GM12878 (cell line): ENCODE measurements around the gene CTNNA2. TPM values are rescaled to one million over a fixed set of nuclear protein-coding genes. Genes with fewer than 3 reads are reported as not detected.

Experiments used
- ATAC-seq: fragments of 200-7000 bp; cut with Tn5 transposase; 3 replicates; pipeline ENCODE4 v1.9.1; 2020; ENCODE audit warnings: mild to moderate bottlenecking, moderate library complexity
- BruUV-seq: library from RNA; stranded (reverse); fragments of 400-500 nt; replicated peaks from 2 replicates; lab custom pipeline; 2021; lab: Mats Ljungman, UMichigan
- CTCF ChIA-PET: fragments of 300-600 bp; sonication (Branson Sonifier 250); formaldehyde crosslinking; extraction: SDS; loops from one replicate; lab custom pipeline; 2021; ENCODE audit warnings: inconsistent platforms; lab: Yijun Ruan, JAX
- POLR2A ChIA-PET: fragments of 350-600 bp; formaldehyde crosslinking; extraction: SDS; loops from one replicate; lab custom pipeline; 2021; ENCODE audit warnings: inconsistent platforms; lab: Charles Lee
- RAD21 ChIA-PET: fragments of 300-600 bp; sonication (Branson Sonifier 250); formaldehyde crosslinking; loops from one replicate; lab custom pipeline; 2023; ENCODE audit warnings: antibody characterized with exemption; ENCODE audit not compliant: unreplicated experiment; lab: Charles Lee
- SMC1A ChIA-PET: fragments of 300-600 bp; sonication (Branson Sonifier 250); formaldehyde crosslinking; loops from one replicate; lab custom pipeline; 2023; ENCODE audit not compliant: unreplicated experiment, uncharacterized antibody; lab: Charles Lee
- DNase-seq: peaks from one replicate; pipeline ENCODE4 v3.0.0-alpha.2; 2011; ENCODE audit warnings: low read depth, low spot score
- FAIRE-seq: peaks from 3 replicates; lab custom pipeline; 2011; peaks lifted over from hg19 to GRCh38; lab: Jason Lieb, UNC
- H2AFZ ChIP-seq: 2 replicates; pipeline ENCODE4 v1.6.0; 2011; ENCODE audit warnings: low read depth, low read length, control low read depth; ENCODE audit not compliant: control insufficient read depth
- H3K27ac ChIP-seq: 2 replicates; pipeline ENCODE4 v1.5.1; 2011; ENCODE audit warnings: control low read depth; ENCODE audit not compliant: control insufficient read depth, insufficient read depth
- H3K27me3 ChIP-seq, 2 experiments: replicated peaks in 1 of 2; 2 replicates each; pipeline versions ENCODE4 v1.6.0 to v1.6.1; 2011; ENCODE audit warnings: low read length in 1 of 2; ENCODE audit not compliant: control insufficient read depth in 2 of 2, insufficient read depth in 2 of 2
- H3K36me3 ChIP-seq, 2 experiments: 2 replicates each; pipeline ENCODE4 v1.5.1; 2011; ENCODE audit warnings: low read length in 1 of 2; ENCODE audit not compliant: control insufficient read depth in 2 of 2, insufficient read depth in 2 of 2
- H3K4me1 ChIP-seq: 2 replicates; pipeline ENCODE4 v1.6.1; 2011; ENCODE audit warnings: mild to moderate bottlenecking, low read length, moderate library complexity, mixed read lengths; ENCODE audit not compliant: control insufficient read depth, insufficient read depth
- H3K4me2 ChIP-seq: 2 replicates; pipeline ENCODE4 v1.6.0; 2011; ENCODE audit warnings: control low read depth; ENCODE audit not compliant: control insufficient read depth, insufficient read depth
- H3K4me3 ChIP-seq: fragments of 200-600 bp; sonication (generic); 2 replicates; pipeline ENCODE4 v1.5.1; 2016
- H3K79me2 ChIP-seq: 2 replicates; pipeline ENCODE4 v1.6.0; 2011; ENCODE audit warnings: low read length; ENCODE audit not compliant: control insufficient read depth, insufficient read depth
- H3K9ac ChIP-seq: 2 replicates; pipeline ENCODE4 v1.8.0; 2011; ENCODE audit warnings: low read length, control low read depth, mixed read lengths; ENCODE audit not compliant: control insufficient read depth, insufficient read depth
- H3K9me3 ChIP-seq: replicated peaks from 3 replicates; pipeline ENCODE4 v1.5.1; 2011; ENCODE audit warnings: mild to moderate bottlenecking, low read length; ENCODE audit not compliant: control insufficient read depth, insufficient read depth
- H4K20me1 ChIP-seq: 2 replicates; pipeline ENCODE4 v1.6.0; 2011; ENCODE audit not compliant: control insufficient read depth, insufficient read depth
- KDM1A ChIP-seq: fragments of 200-600 bp; sonication (generic); IDR thresholded peaks from 2 replicates; pipeline ENCODE4 v1.6.1; 2016; ENCODE audit warnings: borderline replicate concordance
- MEF2B ChIP-seq: fragments of 450-650 bp; IDR thresholded peaks from 2 replicates; pipeline ENCODE4 v1.6.1; 2018; ENCODE audit warnings: mild to moderate bottlenecking, moderate library complexity; ENCODE audit not compliant: partially characterized antibody, poor library complexity, severe bottlenecking
- NFXL1 ChIP-seq: fragments of 450-650 bp; IDR thresholded peaks from 2 replicates; pipeline ENCODE4 v1.6.1; 2017; ENCODE audit warnings: antibody characterized with exemption, mild to moderate bottlenecking, borderline replicate concordance
- RBBP5 ChIP-seq: fragments of 200-600 bp; sonication (generic); conservative IDR thresholded peaks from 2 replicates; pipeline ENCODE4 v1.6.1; 2016
- RELA ChIP-seq: fragments of 450-650 bp; IDR thresholded peaks from 2 replicates; pipeline ENCODE4 v1.8.0; 2014; ENCODE audit warnings: borderline replicate concordance; ENCODE audit not compliant: partially characterized antibody
- RELB ChIP-seq: fragments of 450-650 bp; IDR thresholded peaks from 2 replicates; pipeline ENCODE4 v1.6.1; 2017; ENCODE audit warnings: low read depth, mild to moderate bottlenecking, moderate library complexity
- SRF ChIP-seq, 2 experiments: IDR thresholded peaks; 2 replicates each; pipeline ENCODE4 v1.6.1; 2011; ENCODE audit warnings: low read depth in 2 of 2, low read length in 2 of 2, mild to moderate bottlenecking in 1 of 2, moderate library complexity in 1 of 2
- WGBS: methylation state at CpG from one replicate; pipeline ENCODE4 v1.1.6; 2016; ENCODE audit warnings: low lambda C conversion rate; ENCODE audit not compliant: insufficient replicate concordance, insufficient coverage; ENCODE audit errors: missing lambda C conversion rate; 5-methylcytosine and 5-hydroxymethylcytosine counted together
- in situ Hi-C: fragments of 300-500 bp; cut with MboI; formaldehyde crosslinking; loops from 9 replicates; pipeline ENCODE4 v1.14.3; 2018; ENCODE audit warnings: mixed read lengths
- intact Hi-C: fragments of 100-400 bp; cut with micrococcal nuclease; formaldehyde crosslinking; loops from one replicate; pipeline ENCODE4 v1.14.2; 2022; ENCODE audit not compliant: unreplicated experiment
- polyA plus RNA-seq, 11 experiments: library from polyadenylated mRNA; depleted of rRNA in 4 of 11; unstranded in 6 of 11; stranded (reverse) in 5 of 11; fragments of >200 nt; fragmentation: Nextera tagmentation in 4 of 11; fragmentation: Illumina TruSeq in 1 of 11; extraction: Ambion mirVana in 4 of 11; extraction: Trizol in 1 of 11; gene quantifications; 1 replicate in 1 of 11; 2 replicates in 10 of 11; pipeline versions ENCODE4 v1.2.1 to v1.2.3, GENCODE V29; 2011 to 2016; ENCODE audit warnings: inconsistent platforms in 2 of 11, missing spikeins in 2 of 11, low read depth in 1 of 11
- total RNA-seq, 4 experiments: library from RNA; depleted of rRNA in 3 of 4; stranded (reverse); fragments of >200 nt in 3 of 4; fragmentation: Illumina TruSeq in 1 of 4; extraction: Trizol in 1 of 4; gene quantifications; 2 replicates each; pipeline versions ENCODE4 v1.2.1 to v1.2.3, GENCODE V29; 2013 to 2021
- TF ChIP-seq, protein P1 (sequence below): fragments of 450-650 bp; IDR thresholded peaks from 2 replicates; pipeline ENCODE4 v1.6.1; 2018; ENCODE audit warnings: mild to moderate bottlenecking, low read depth, moderate library complexity; ENCODE audit not compliant: partially characterized antibody

CTNNA2 gene
- total and polyA plus RNA-seq, 10 of the 15 experiments (the other 5 are each of a cell fraction or from before 2014, with no cell fraction given): 2.4 to 36.2 (median 6.6) TPM

- Histone ChIP-seq H4K20me1 (no peaks in the 10 kb centered on the region), H3K9me3 (no peaks in the 10 kb centered on the region), H2AFZ (no peak overlapping the region), H3K9ac (no peak overlapping the region), H3K79me2 (no peaks in the 10 kb centered on the region; the same call in 1 of the 2 replicates), H3K27ac (no peak overlapping the region), H3K4me1 (0 out of 2 replicates have a peak, but pooled peaks cover 3% of the 10 kb centered on the region), H3K27me3 (no peaks in the 10 kb centered on the region; a peak in 1 of 4 replicates)
- in situ Hi-C loops: no loop called here
- SMC1A ChIA-PET: interaction anchor here (0.9 to 20.1 kb wide), 12 partner anchors 10 to 133 kb away, joined by 3 to 559 read pairs (median 4); no protein-coding TSS in a partner anchor
- no peak for TF ChIP-seq KDM1A
- TF ChIP-seq, all 136 proteins: peak for 0
- DNase-seq (no peak), FAIRE-seq (no peak), ATAC-seq (no peak)
- POLR2A ChIA-PET: interaction anchor here (0.6 to 19.4 kb wide), 4 partner anchors 9 to 40 kb away, joined by 3 to 319 read pairs (median 16); no protein-coding TSS in a partner anchor
- RAD21 ChIA-PET: interaction anchor here (1.5 to 21.3 kb wide), 4 partner anchors 15 to 132 kb away, joined by 5 to 556 read pairs (median 92); no protein-coding TSS in a partner anchor
- Histone ChIP-seq H3K4me2 (no peak overlapping the region), H3K4me3 (no peak overlapping the region), H3K36me3 (no peaks in the 10 kb centered on the region)
- no TSS peak for BruUV-seq
- WGBS: 49% methylated on average over 5 of the region's 5 CpGs
- CTCF ChIA-PET: interaction anchor here (0.8 to 14.5 kb wide), 10 partner anchors 17 to 133 kb away, joined by 3 to 228 read pairs (median 4); no protein-coding TSS in a partner anchor
- intact Hi-C loops: no loop called here
These were observed 946.2 kb downstream of the CTNNA2 start for GRCh38 chr2:80459028-80459427.

DNA sequence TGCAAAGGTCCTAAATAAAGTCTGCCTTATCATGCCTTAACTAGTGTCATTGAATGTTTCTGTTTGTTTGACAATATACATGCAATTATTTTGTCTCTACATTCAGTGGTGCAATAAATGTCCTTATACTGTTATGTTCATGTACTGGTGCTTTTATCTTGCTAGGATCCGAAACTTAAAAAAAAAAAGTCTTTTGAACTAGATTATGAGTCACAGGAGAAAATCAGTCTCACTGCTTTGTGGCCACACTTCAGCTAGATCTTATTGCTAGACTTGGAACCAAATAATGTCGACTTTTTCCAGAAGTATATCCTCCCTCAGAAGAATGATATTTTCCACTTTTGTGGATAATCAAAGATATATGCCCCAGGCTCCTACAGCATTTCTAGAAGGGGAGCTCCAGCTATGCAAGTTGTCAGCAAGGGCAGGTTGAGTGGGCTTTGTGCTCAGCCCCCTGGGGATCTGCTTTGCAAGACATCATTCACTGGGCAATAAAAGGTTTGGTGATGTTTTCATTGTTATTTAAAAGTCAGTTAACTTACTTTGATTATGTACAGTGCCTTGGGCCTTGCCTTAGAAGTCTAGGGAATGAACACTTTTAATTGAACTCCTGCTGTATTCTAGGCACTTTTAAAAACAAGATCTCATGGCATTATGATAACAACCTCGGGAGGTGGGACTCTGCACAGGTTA, 948.8 kb downstream of the CTNNA2 start:
- ChIA-PET SMC1A (interaction anchor here (0.6 to 20.1 kb wide), 11 partner anchors 7 to 135 kb away, joined by 3 to 559 read pairs (median 4); no protein-coding TSS in a partner anchor), CTCF (interaction anchor here (0.7 to 14.5 kb wide), 13 partner anchors 9 to 794 kb away, joined by 3 to 228 read pairs (median 4); no protein-coding TSS in a partner anchor), POLR2A (interaction anchor here (0.6 to 19.4 kb wide), 12 partner anchors 9 to 70 kb away, joined by 3 to 319 read pairs (median 6); no protein-coding TSS in a partner anchor), RAD21 (interaction anchor here (0.6 to 21.3 kb wide), 15 partner anchors 8 to 1198 kb away, joined by 3 to 556 read pairs (median 5); no protein-coding TSS in a partner anchor)
- ATAC-seq: peak; percentile 61
- no peak for FAIRE-seq
- Histone ChIP-seq H4K20me1 (no peaks in the 10 kb centered on the region), H3K9me3 (no peaks in the 10 kb centered on the region), H2AFZ (no peak overlapping the region), H3K4me1 (peaks cover 3% of the 10 kb centered on the region; the same call in 1 of the 2 replicates), H3K27ac (0 out of 2 replicates have a peak overlapping the region, but pooled peaks have one; percentile 4), H3K4me2 (0 out of 2 replicates have a peak overlapping the region, but pooled peaks have one; percentile 27), H3K9ac (no peak overlapping the region), H3K36me3 (no peaks in the 10 kb centered on the region), H3K4me3 (no peak overlapping the region; the same call in 1 of the 2 replicates), H3K27me3 (no peaks in the 10 kb centered on the region; a peak in 1 of 4 replicates), H3K79me2 (no peaks in the 10 kb centered on the region; the same call in 1 of the 2 replicates)
- intact Hi-C loops (loop anchor here (2.0 to 10.0 kb wide), 2 partner anchors 37 to 137 kb away; no protein-coding TSS in a partner anchor), in situ Hi-C loops (no loop called here)
- no peak for DNase-seq
- TSS peak; percentile 83 for BruUV-seq
- WGBS: 0% methylated on average over 3 of the region's 3 CpGs
- peak; percentile 36 for TF ChIP-seq MEF2B
- TF ChIP-seq RBBP5: no peak
- TF ChIP-seq NFXL1: no peak
- TF ChIP-seq SRF (IDR thresholded peaks at IDR 0.05; ENCODE audit: low read depth in 2 of 2, low read length in 2 of 2): no peak
- peak; percentile 23 for TF ChIP-seq RELA
- TF ChIP-seq, protein P1, sequence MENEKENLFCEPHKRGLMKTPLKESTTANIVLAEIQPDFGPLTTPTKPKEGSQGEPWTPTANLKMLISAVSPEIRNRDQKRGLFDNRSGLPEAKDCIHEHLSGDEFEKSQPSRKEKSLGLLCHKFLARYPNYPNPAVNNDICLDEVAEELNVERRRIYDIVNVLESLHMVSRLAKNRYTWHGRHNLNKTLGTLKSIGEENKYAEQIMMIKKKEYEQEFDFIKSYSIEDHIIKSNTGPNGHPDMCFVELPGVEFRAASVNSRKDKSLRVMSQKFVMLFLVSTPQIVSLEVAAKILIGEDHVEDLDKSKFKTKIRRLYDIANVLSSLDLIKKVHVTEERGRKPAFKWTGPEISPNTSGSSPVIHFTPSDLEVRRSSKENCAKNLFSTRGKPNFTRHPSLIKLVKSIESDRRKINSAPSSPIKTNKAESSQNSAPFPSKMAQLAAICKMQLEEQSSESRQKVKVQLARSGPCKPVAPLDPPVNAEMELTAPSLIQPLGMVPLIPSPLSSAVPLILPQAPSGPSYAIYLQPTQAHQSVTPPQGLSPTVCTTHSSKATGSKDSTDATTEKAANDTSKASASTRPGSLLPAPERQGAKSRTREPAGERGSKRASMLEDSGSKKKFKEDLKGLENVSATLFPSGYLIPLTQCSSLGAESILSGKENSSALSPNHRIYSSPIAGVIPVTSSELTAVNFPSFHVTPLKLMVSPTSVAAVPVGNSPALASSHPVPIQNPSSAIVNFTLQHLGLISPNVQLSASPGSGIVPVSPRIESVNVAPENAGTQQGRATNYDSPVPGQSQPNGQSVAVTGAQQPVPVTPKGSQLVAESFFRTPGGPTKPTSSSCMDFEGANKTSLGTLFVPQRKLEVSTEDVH: no peak
- TF ChIP-seq KDM1A: no peak
- TF ChIP-seq RELB: no peak; the same call in 1 of the 2 replicates
